GM11168 (cell line): Measurements from ENCODE around the gene ARID1A.
"Not testable (repeated sequence)": the region's sequence is repeated elsewhere in the genome, so short reads cannot be mapped to it uniquely, and the experiment has no call there.

Experiments used
- in situ Hi-C: fragments of 300-500 bp; cut with MboI; formaldehyde crosslinking; loops from one replicate; pipeline ENCODE4 v1.12.0; 2022; ENCODE audit warnings: low sequenced_read_pairs; ENCODE audit not compliant: unreplicated experiment

Gene ARID1A

DNA sequence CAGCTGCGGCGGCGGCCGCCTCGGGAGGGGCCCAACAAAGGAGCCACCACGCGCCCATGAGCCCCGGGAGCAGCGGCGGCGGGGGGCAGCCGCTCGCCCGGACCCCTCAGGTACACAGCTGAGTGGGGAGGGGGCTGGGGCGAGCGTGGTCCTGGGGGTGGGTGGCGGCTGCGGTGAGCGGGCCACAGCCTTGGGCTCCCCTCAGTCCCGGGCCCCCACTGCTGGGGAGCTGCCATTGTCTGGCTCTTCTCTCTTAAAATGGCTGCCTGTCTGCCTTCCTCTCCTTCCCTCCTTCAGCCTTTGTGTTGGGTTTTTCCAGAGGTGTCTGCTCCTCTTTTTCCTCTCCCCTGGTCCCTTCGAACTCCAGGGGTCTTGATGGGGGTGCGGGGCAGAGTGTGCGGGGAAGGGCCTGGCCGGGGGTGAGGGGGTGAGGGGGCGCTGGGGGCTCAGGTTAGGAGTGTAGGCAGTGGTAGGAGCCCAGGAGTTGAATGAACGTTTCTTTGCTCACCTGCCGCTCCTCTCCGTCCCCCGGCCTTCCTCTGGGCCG, 1.7 kb downstream of the ARID1A start:
- in situ Hi-C loops: no loop called here

DNA sequence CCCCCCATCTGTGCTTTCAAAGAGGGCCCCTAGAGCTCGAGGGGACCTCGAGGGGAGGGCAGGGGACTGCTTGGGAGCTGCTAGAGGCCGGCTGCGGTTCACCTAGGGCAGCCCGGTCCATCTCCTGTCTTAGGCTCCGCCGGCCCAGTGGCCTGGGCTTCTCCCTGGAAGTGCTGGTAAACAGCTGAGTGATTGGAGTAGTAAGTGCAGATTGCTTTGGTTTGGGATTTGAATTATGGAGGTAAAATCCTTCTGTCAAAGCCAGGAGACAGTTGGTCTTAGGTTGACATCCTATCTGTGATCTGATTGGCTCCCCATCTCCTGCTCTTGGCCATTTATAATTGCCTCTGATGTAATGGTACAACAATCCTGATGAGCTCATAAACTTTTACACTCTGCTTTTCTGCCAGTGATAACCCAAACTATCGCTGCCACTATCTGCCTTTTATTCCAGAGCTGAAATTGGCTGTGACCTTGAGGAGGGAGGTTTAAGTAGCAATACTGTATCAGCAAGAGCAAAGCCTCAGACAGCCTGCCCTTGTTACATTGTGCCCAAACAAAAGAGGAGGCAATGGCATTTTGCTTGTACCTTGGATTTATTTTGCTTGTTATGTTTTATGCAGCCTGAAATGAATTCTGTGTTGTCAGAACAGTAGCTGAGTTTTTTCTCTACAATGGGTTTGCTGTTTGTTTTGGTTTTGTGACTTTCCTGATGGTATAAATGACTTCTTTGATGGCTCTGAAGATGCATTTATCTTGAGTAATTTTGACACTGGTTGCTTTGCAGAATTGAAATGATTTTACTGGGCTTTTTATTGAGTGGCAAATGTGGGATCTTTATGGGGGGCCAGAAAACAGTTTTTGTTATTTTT, 2.4 kb downstream of the ARID1A start:
- in situ Hi-C loops: no loop called here

DNA sequence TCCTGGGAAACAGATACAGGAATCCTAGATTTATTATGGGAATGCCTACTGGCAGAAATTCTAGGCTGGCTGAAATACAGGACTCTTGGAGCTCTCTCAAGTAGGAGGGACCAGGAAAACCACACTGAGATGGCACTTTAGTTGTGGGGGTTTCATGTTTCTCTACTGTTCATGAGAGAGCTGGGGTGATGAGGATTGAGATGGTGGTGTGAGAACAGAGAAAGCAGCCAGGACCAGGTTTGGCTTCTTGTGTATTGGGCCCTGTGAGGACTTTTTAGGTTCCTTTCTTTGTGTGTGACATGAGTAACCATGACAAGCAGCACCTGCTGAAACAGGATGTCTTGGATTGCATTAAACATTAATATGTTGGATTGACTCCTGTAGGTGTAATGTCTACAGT, 4.9 kb downstream of the ARID1A start:
- in situ Hi-C loops: no loop called here

DNA sequence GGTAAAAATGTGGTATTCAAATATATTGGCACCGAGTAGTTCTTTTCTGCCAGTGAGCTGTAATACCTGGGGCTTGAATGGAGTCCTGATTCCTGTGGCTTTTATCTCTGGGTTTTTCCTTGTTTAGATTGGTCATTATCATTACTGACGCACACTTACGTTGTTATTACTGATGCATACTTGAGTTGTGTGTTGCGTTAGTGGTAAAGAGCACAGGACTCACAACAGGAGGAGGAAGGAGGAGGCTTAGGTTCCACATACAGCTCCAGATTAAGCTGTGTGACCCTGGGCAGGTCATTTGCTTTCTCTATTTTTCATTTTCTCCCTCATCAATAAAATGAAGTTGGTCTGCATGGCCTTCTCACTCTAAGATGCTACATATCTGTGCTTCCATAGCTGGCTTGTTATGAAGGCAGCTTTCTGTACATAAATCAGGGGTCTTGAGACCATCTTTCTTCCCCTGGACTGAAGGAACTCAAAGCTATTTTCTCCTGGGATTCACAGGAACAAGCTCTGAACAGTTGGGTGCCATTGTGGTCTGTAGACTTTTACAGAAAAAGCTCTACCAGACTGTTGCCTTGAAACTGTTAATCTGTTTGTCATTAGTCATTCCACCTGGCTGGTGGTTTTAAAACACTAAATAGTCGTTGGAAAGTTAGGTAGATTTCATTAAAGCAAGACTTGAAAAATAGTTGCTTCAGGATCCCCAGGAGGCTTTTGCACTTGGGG, 5.6 kb downstream of the ARID1A start:
- in situ Hi-C loops: no loop called here

DNA sequence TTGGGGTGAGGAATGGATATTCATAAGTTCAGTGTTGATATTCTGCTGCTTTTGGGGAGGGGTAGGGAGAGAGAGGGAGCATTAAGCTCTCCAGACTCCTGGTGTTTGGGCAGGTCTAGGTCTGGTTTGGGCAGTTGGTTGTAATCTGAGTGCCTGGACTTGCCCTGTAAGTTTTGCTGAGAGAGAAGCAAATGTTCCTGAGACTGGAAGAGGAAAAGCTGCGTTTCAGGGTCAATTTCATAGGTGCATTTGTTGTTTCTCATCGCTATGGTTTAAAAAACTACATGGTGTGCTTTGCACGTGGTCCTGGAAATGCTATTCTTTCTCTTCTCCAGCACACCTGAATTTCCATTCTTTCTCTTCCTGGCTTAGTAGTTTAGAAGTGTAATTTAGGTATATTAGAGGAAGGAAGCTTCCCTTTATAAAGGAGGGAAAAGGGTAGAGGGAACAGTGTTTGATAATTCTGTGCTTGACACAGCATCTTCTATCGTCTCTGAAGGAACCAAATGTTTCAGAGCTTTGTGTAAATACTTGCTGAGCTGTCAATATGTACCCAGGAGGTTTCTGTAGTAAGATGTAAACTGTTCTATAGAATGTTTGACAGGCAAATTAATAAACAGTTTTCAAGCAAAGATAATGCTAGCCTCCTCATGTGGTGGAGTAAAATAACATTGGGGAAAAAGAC, 6.3 kb downstream of the ARID1A start:
- in situ Hi-C loops: no loop called here

DNA sequence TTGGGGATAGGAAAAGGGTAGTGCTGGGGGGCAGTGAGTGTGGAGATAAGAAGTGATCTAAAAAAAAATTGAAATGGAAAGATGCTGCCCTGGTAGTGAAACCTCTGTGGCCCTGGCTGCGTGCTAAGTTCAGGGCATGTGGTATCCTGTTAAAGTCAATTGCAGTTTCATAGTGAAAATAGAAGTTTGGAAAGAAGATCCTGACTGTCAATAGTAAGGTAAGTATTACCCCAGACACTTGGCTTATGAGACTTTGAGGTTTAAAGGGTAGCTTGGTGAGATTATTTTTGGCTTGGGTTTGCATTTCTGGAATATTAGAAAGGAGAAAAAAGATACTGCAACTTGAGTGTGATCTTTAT, 6.8 kb downstream of the ARID1A start:
- in situ Hi-C loops: no loop called here

DNA sequence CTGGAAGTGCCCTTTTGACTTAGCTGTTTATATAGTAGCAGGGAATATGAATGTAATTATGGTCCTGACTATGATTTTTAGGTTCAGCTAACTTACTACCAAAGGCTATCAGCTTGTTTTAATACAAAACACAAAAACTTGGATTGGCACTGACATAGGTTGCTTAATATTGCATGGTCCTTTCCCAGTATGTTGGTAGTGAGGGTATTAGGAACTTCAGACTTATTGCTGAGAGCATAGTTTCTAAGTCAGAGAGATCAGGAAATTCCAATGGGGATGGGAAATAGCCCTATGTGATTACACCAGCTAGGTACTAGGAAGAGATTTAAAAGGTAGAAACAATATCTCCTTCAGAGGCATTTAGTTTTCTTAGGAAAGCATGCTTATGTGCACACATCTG, 7.7 kb downstream of the ARID1A start:
- in situ Hi-C loops: no loop called here

DNA sequence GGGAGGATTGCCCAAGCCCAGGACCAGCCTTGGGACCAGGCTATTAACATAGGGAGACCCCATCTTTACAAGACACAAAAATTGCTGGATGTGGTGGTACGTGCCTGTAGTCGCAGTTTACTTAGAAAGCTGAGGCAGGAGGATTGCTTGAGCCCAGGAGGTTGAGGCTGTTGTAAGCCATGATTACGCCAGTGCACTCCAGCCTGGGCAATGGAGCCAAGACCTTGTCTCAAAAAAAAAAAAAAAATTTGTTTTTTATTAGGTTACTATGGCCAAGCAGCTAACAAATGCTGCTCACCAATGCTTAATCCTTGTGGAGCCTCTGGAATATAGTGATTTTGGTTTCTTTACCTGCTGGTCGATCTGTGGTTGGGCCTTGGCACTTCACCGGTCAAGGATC, 8.8 kb downstream of the ARID1A start:
- in situ Hi-C loops: no loop called here

DNA sequence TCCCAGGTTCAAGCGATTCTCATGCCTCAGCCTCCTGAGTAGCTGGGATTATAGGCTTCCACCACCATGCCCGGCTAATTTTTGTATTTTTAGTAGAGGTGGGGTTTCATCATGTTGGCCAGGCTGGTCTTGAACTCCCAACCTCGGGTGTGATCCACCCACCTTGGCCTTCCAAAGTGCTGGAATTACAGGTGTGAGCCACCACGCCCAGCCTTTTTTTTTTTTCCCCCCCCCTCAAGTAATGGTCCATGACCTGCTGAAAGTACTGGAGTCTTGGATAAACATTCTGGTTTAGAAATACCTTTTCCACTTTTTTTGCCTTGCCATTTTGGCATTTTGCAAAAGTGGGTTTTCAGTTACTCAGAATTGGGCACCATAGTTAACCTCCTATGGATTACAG, 9.4 kb downstream of the ARID1A start:
- in situ Hi-C loops: not testable (repeated sequence)

DNA sequence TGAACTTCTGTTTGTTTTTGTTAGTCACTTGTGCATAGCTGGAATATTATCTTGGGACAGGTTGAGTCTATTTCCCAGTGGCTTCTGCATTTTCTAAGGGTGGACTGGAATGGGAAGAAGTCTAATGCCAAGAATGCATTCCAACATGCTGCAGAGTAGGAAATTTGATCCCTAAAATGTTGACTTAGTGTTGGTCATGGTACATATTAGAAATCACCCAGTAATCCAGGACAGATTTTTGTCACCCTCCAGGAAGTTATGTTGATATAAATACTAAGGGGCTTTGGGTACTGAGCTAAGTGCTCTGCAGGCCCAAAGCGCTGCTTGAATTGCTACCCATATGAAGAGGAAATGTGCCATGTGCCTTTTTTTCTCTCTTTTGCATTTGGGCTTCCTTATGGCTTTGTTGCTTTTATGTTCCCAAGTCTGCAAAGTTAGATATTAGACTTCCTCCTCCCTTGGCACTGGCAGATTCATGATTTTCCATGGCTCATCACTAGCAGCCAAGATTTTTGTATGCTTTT, 10.0 kb downstream of the ARID1A start:
- in situ Hi-C loops: no loop called here

DNA sequence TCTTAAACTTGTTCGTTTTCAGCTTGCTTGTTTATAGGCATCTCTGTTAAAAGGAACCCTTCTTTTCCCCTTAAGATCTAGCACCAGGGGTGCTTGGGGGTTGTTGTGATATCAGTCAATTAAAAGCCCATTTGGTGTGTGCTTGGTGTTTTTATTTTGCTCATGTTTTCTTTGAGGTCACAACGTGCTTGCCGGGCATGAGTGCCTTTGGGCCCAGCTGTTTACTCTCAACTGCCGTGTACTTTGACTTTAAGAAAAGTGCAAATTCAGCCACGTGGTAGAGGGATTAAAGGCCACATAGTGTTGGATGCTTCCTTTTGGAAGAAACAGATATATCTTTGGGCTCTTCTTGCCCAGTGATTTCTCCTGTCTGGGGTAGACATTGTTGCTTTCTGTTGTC, 10.5 kb downstream of the ARID1A start:
- in situ Hi-C loops: no loop called here

DNA sequence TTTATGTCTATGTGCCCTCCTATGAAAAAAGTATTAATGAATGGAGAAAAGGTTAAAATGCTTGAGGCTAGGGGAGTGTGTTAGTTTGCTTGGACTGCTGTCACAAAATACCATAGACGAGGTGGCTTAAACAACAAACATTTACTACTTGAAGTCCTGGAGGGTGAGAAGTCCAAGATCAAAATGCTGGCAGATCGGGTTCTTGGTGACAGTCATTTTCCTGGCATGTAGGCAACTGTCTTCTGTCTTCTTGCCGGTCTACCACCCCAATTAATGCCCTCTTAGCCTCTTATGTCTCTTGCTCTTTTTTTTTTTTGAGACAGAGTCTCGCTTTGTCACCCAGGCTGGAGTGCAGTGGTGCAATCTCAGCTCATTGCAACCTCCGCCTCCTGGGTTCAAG, 15.0 kb downstream of the ARID1A start:
- in situ Hi-C loops: no loop called here

DNA sequence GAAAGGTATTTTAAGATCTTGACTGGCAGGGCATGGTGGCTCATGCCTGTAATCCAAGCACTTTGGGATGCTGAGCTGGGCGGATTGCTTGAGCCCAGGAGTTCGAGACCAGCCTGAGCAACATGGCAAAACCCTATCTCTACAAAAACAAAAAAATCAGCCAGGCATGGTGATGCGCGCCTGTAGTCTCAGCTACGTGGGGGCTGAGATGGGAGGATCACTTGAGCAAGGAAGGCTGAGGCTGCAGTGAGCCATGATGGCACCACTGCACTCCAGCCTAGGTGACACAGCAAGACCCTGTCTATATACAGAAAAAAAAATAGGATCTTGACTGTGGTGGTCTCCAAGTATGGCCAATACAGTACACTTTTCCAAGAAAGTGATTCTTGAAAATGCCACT, 16.0 kb downstream of the ARID1A start:
- in situ Hi-C loops: no loop called here

DNA sequence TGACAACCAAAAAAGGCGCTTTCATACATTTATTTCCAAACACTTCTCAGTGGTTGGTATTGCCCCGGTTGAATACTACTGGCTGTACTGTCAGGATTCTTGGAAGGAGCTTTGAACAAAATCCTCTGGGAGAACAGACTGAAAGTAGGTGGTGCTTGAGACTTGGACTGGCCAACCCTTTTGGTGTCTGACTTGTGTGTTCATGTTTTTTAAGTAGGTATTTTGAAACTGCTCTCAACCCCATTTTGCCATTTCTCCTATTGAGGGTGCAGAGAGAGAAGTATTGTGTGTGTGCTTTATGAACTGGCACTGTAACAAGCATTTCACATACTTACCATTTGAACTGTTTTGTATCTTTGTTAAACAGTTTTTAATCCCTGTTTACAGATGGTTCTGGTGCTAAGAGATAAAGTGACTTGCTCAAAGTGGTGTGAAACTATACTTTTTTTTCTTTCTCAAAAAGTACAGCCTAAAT, 21.2 kb downstream of the ARID1A start:
- in situ Hi-C loops: no loop called here

DNA sequence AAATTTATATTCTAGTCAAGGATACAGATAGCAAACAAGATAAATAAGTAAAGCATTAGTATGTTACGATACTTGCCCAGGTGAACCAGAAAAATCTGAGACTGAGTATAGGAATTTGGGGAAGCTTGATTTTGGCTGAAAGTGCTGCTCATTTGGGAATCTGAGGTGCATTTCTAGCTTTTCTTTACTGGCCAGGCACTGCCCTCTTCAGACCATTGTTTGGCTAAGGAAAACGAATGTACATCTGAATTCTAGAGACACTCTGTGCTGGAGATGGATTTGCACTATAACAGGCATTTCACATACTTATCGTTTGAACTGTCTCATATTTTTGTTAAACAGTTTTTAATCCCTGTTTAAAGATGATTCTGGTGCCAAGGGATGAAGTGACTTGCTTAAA, 23.4 kb downstream of the ARID1A start:
- in situ Hi-C loops: no loop called here

DNA sequence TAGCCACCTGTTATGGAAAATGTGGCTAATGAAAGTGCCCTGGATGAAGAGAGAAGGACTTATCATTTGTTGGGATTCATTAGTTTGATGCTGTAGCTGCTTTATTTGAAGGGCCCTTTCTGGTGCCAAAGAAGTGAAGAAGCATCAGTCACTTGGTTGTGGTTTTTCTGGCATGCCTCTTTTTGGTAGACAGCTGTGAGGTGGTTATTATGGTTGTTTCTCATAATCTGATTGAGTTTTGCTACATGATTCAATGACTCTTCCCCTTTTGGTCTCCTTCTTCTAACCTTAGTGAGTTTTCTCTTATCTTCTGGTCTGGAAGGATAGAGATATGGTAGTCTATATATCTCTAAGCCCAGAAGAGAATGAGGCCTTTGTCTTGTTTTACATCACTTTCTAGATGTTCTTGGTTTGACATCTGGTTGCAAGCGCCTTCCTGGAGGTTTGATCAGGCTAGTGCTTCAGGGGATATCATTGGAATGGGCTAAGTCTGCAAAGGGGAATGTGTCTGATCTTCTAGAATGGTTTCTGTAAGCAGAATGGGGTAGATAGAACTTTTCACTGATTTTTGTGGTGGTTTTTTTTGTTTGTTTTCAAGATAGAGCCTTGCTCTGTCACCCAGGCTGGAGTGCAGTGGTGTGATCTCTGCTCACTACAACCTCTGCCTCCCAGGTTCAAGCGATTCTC, 26.0 kb downstream of the ARID1A start:
- in situ Hi-C loops: no loop called here

DNA sequence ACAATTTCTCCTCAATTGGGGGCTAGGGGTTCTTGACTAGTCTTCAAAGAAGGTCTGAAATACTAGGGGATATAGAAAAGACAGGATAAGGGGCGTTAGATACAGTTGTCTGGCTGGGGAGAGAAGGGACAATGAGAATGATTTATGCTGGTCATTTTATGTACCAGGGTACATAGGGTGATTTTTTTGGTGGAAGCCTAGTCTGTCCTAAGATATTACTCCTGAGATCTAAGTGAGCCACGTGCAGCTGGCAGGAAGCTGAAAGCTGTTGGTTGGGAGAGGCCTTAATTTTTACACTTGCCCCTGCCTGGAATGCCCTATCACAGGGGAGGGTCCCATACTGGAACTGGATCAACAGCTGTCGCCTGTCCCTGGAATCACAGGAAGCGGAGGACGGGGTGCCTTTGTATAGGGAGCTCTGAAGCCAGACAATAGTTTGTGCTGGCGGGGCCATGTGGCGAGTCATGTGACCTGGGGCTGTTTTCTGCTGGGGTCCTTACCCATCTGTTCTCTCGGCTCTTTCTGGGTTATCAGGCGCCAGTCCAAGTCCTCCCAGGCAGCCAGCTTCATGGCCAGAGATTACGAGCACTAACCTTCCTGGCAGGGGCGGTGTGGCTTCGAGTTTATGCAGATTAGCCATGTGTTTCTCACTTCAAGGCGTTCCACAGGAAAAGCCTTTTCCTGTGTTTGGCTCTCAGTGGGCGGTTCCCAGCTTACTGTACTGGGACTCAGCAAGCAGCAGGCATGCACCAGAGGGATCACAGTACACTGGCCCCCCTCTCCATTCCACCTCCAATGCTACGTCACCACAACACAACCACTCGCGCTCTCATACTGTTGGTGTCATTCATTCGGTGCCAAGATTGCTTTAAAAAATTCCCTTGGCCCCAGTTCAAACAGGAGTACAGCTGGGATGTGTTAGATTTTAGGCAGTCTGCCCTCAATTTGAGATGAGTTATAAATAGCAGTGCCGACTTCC, 27.5 kb downstream of the ARID1A start:
- in situ Hi-C loops: no loop called here

DNA sequence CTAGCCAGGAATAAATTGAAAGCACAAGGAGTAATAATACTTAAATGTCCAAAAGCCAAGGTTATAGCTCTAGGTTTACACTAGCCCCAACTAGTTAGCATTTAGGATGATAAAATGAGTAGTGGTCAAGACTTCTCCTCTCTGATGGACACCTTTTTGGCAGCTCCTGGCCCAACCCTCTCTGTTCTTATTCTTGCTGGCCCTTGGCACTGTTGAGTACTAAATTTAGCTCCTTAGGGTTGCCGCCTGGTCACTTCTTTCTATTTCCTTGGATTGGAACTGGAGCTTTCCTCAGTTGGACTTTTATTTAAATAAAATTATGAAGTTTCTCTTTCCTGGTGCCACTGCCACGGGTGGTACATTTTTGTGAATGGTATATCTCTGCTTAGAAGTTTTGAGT, 28.3 kb downstream of the ARID1A start:
- in situ Hi-C loops: no loop called here

DNA sequence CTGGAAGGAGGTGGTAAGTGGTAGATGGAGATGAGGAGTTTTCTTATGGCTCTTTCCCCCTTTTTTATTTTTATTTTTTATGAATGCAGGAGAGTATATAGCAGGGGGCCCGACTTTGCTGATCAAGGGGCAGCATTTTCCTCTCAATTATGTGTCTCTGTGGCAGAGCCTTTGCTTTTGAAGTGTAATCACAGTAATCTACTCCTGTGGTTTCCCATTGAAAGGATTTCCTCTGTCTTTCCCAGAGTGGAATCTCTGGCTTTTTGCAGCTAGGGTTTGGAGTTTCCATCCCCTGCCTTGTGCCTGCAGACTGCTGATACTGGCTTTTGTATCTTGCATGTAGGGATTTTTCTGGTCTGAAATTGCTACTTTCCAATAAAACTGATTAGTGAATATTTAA, 29.1 kb downstream of the ARID1A start:
- in situ Hi-C loops: no loop called here
